K562 treated with DMSO at 1 percent for 24 hours (cell line): ENCODE data around the gene UTS2. TPM values are rescaled to one million over a fixed set of nuclear protein-coding genes. Genes with fewer than 3 reads are reported as not detected.

Source experiments
- total RNA-seq: library from RNA; unstranded; fragments of 300-600 nt; gene quantifications from 2 replicates; pipeline ENCODE4 v1.2.3, GENCODE V29; 2022; ENCODE audit warnings: low read depth; ENCODE audit not compliant: insufficient read depth

Gene UTS2
- total RNA-seq: not detected in 2 replicates

GRCh38 chr1:7852804-7853683 is at the start of gene UTS2:
TSS of gene UTS2 (minus strand) at chr1:7853065. CDS start at chr1:7853003, 62 bp downstream.

Other genes with a start within 250 kb of the UTS2 start
- gene VAMP3, start 81.8 kb downstream of the UTS2 start, total RNA-seq: 28.0 and 32.1 TPM in 2 replicates
- gene PER3, start 68.8 kb downstream of the UTS2 start, total RNA-seq: 5.5 and 6.8 TPM in 2 replicates
- gene TNFRSF9, start 87.8 kb upstream of the UTS2 start, total RNA-seq: 7.9 and 9.5 TPM in 2 replicates
- 350 and 394 TPM in 2 replicates for gene PARK7, start 108.6 kb upstream of the UTS2 start, total RNA-seq
- 3.9 and 5.4 TPM in 2 replicates for gene ERRFI1, start 173.2 kb upstream of the UTS2 start, total RNA-seq